B cell (primary cell): ENCODE results near the gene BCO2. TPM values are rescaled to one million over a fixed set of nuclear protein-coding genes. Genes with fewer than 3 reads are reported as not detected.

Source experiments
- ATAC-seq: fragments of 200-7000 bp; cut with Tn5 transposase; one replicate; pipeline ENCODE4 v1.10.0; 2021; ENCODE audit warnings: low read depth, mild to moderate bottlenecking, moderate number of reproducible peaks, moderate library complexity
- CTCF ChIA-PET: fragments of 350-600 bp; sonication (Branson Sonifier 250); formaldehyde crosslinking; loops from one replicate; lab custom pipeline; 2021; ENCODE audit warnings: antibody characterized with exemption, inconsistent platforms; lab: Charles Lee
- POLR2A ChIA-PET: fragments of 350-600 bp; sonication (Branson Sonifier 250); formaldehyde crosslinking; loops from one replicate; lab custom pipeline; 2021; ENCODE audit warnings: antibody characterized with exemption; lab: Charles Lee
- DNase-seq: peaks from one replicate; pipeline ENCODE4 v3.0.0; 2013
- H2AFZ ChIP-seq: 2 replicates; pipeline ENCODE4 v1.6.1; 2012; ENCODE audit warnings: mild to moderate bottlenecking, low read depth, low read length; ENCODE audit not compliant: insufficient read depth, poor library complexity, severe bottlenecking
- H3K27ac ChIP-seq, 2 donors: 1 replicate in 1 of 2; 2 replicates in 1 of 2; pipeline ENCODE4 v1.5.1; 2012 to 2013; ENCODE audit warnings: low read length in 2 of 2, mild to moderate bottlenecking in 2 of 2, moderate library complexity in 1 of 2
- H3K27me3 ChIP-seq, 4 experiments: fragments of 200-600 bp in 1 of 4; sonication (generic) in 1 of 4; replicated peaks in 1 of 4; 1 replicate in 2 of 4; 2 replicates in 2 of 4; pipeline versions ENCODE4 v1.6.1 to v1.7.0; 2013 to 2016; ENCODE audit warnings: low read length in 3 of 4, mild to moderate bottlenecking in 2 of 4, mixed read lengths in 1 of 4, moderate library complexity in 1 of 4; ENCODE audit not compliant: insufficient read depth in 4 of 4, control insufficient read depth in 3 of 4; ENCODE audit errors: control extremely low read depth in 1 of 4
- H3K36me3 ChIP-seq, 2 experiments: replicated peaks in 1 of 2; 1 replicate in 1 of 2; 2 replicates in 1 of 2; pipeline versions ENCODE4 v1.6.1 to v1.7.1; 2013; ENCODE audit warnings: low read length in 1 of 2; ENCODE audit not compliant: insufficient read depth in 2 of 2, control insufficient read depth in 1 of 2; ENCODE audit errors: control extremely low read depth in 1 of 2, extremely low read depth in 1 of 2
- H3K4me1 ChIP-seq, 2 donors: fragments of 200-600 bp in 1 of 2; sonication (generic) in 1 of 2; 1 replicate in 1 of 2; 2 replicates in 1 of 2; pipeline versions ENCODE4 v1.5.1 to v1.6.1; 2013 to 2017; ENCODE audit warnings: low read length in 2 of 2; ENCODE audit not compliant: control insufficient read depth in 2 of 2, insufficient read depth in 2 of 2
- H3K4me2 ChIP-seq: replicated peaks from 2 replicates; pipeline ENCODE3; 2012; ENCODE audit warnings: mild to moderate bottlenecking, low read depth, low read length; ENCODE audit not compliant: poor library complexity, severe bottlenecking
- H3K4me3 ChIP-seq, 5 experiments: fragments of 200-600 bp in 1 of 5; sonication (generic) in 1 of 5; 1 replicate in 3 of 5; 2 replicates in 2 of 5; pipeline versions ENCODE4 v1.5.1 to v1.7.0; 2011 to 2016; ENCODE audit warnings: low read length in 4 of 5, mild to moderate bottlenecking in 4 of 5, low read depth in 2 of 5, control low read depth in 1 of 5, moderate library complexity in 1 of 5; ENCODE audit not compliant: insufficient read depth in 1 of 5; ENCODE audit errors: control extremely low read depth in 1 of 5, extremely low read depth in 1 of 5
- H3K79me2 ChIP-seq: fragments of 200-600 bp; sonication (generic); one replicate; pipeline ENCODE4 v1.6.0; 2016; ENCODE audit warnings: low read length; ENCODE audit not compliant: control insufficient read depth, insufficient read depth
- H3K9ac ChIP-seq: fragments of 200-600 bp; sonication (generic); 2 replicates; pipeline ENCODE4 v1.6.1; 2017; ENCODE audit warnings: mild to moderate bottlenecking, low read length, moderate library complexity
- H3K9me3 ChIP-seq, 3 donors: one replicate each; pipeline versions ENCODE4 v1.6.1 to v1.7.1; 2013; ENCODE audit warnings: low read length in 2 of 3; ENCODE audit not compliant: control insufficient read depth in 2 of 3, insufficient read depth in 1 of 3; ENCODE audit errors: control extremely low read depth in 1 of 3
- H4K20me1 ChIP-seq: 2 replicates; pipeline ENCODE4 v1.6.0; 2012; ENCODE audit warnings: mild to moderate bottlenecking, low read length; ENCODE audit not compliant: insufficient read depth, control insufficient read depth, poor library complexity, severe bottlenecking
- H3K27ac Mint-ChIP-seq: one replicate; pipeline ENCODE4 v1.8.0; 2021; ENCODE audit warnings: mixed read lengths
- H3K27me3 Mint-ChIP-seq: one replicate; pipeline ENCODE4 v1.8.0; 2021; ENCODE audit warnings: mixed read lengths
- H3K4me1 Mint-ChIP-seq: one replicate; pipeline ENCODE4 v1.8.0; 2021; ENCODE audit warnings: mixed read lengths
- H3K4me3 Mint-ChIP-seq: one replicate; pipeline ENCODE4 v1.8.0; 2021; ENCODE audit warnings: mixed read lengths
- H3K9me3 Mint-ChIP-seq: one replicate; pipeline ENCODE4 v1.8.0; 2022; ENCODE audit warnings: mixed read lengths; ENCODE audit not compliant: insufficient read depth
- EZH2 ChIP-seq: IDR thresholded peaks from 2 replicates; pipeline ENCODE4 v1.6.1; 2012; ENCODE audit warnings: borderline replicate concordance, low read depth, mild to moderate bottlenecking, moderate library complexity, low read length; ENCODE audit not compliant: insufficient read depth, poor library complexity, severe bottlenecking
- WGBS: methylation state at CpG from one replicate; pipeline ENCODE4 v1.1.5; 2013; ENCODE audit warnings: missing lambda C conversion rate; ENCODE audit not compliant: insufficient coverage; 5-methylcytosine and 5-hydroxymethylcytosine counted together
- intact Hi-C: fragments of 100-400 bp; cut with micrococcal nuclease; formaldehyde crosslinking; loops from one replicate; pipeline ENCODE4 v1.10.0; 2022
- polyA plus RNA-seq: library from polyadenylated mRNA; depleted of rRNA; stranded (reverse); fragments of >200 nt; gene quantifications from 2 replicates; pipeline ENCODE4 v1.2.3, GENCODE V29; 2012
- total RNA-seq, 2 donors: library from RNA; stranded (reverse); fragments of 120-200 nt in 1 of 2; gene quantifications; 1 replicate in 1 of 2; 2 replicates in 1 of 2; pipeline versions ENCODE4 v1.2.3 to v1.2.4, GENCODE V29; 2013 to 2022
- TF ChIP-seq, protein P1 (sequence below): fragments of 200-600 bp; IDR thresholded peaks from one replicate; pipeline ENCODE4 v1.8.0; 2022; ENCODE audit warnings: antibody characterized with exemption, mild to moderate bottlenecking

BCO2 gene
- total and polyA plus RNA-seq, 2 donors (not counting 1 experiment from before 2014, with no cell fraction given) = 1.7 to 1.8 TPM

DNA sequence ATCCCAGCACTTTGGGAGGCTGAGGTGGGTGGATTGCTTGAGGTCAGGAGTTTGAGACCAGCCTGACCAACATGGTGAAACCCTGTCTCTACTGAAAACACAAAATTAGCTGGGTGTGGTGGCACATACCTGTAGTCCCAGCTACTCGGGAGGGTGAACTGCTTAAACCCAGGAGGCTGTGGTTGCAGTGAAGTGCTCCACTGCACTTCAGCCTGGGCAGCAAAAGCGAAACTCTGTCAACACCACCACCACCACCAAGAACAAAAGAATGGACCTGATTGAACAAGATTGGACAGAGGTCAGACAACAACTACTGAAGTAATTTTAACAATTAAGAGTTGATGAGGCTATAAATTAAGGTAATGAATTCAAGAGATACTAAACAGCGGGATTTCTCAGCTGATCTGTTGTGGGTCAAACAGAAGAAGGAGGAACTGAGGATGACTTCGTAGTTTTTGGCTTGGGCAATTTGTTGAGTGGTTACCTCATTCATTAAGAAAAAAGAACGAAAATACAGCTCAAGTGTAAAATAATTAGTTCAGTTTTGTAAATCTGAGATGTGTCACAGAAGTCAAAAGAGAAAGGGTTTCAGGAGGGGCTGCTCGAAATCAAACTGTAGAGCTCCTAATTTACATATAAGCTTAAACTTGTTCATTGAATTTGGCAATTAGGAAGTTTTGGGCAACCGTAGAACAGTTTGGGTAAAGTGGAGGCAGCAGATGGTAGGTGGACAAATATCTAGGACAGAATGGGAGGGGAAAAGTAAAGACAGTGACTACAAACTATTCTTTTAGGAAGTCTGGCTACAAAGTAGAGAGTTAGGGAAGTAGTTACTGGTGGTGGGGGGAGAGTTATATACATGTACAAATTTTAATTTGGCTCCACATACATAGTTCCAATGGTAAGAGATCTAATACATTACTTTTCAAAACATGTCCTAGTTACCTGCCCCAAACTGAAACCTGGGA, 15.9 kb upstream of the BCO2 start:
- Histone ChIP-seq H3K27ac (no peak overlapping the region), H3K27me3 (no peaks in the 10 kb centered on the region), H3K9ac (no peak overlapping the region), H3K4me3 (peak overlapping the region in 1 of 5 experiments; percentile 30), H3K4me1 (peaks cover 0 to 3% of the 10 kb centered on the region in 2 donors), H3K36me3 (no peaks in the 10 kb centered on the region), H3K79me2 (no peaks in the 10 kb centered on the region), H3K4me2 (no peak overlapping the region), H3K9me3 (no peaks in the 10 kb centered on the region), H4K20me1 (no peaks in the 10 kb centered on the region), H2AFZ (no peak overlapping the region)
- H3K4me3 Mint-ChIP-seq = no peak overlapping the region
- H3K27me3 Mint-ChIP-seq = peaks cover 22% of the 10 kb centered on the region
- ChIA-PET POLR2A (no interaction called here), CTCF (no interaction called here)
- no peak for DNase-seq
- H3K9me3 Mint-ChIP-seq = no peaks in the 10 kb centered on the region
- no peak for ATAC-seq
- H3K27ac Mint-ChIP-seq = no peak overlapping the region
- TF ChIP-seq EZH2 = no peak
- peaks cover 7% of the 10 kb centered on the region for H3K4me1 Mint-ChIP-seq
- 35% methylated on average over 2 of the region's 7 CpGs for WGBS
- intact Hi-C loops = no loop called here

DNA sequence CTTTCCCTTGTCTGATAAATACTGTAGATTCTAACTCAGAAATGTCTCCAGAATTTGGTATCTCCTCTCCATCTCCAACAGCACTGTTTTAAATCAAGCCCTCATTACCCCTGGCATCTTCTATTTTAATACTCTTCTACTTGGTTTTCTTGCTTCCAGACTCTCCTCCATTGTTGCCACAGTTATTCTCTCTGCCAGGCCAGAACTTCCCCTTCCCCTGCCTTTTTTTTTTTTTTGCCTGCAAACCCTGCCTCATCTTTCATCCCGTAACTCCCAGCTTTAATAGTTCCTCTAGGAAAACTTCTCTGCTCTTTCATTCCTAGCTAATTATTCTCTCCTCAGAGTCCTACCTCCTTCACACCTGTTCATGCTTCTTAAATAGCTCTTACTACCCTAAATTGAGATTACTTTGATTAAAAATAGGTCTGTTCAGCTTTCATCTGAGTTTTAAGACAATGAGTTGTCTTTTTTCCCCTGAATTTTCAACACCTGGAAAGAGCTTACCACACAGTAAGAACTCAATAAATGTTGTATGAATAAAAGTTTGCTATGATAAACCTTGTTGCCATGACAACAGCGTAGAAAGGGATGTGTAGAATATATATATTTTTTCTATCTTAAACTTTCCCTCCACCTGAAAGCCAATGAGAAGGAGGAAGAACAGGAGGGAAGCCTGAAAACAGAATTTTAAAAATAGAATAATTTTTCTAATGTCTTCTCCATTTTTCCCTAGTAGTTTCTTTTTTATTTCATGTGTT, 15.0 kb upstream of the BCO2 start:
- ATAC-seq = no peak
- Histone ChIP-seq H3K4me1 (peaks cover 0 to 3% of the 10 kb centered on the region in 2 donors), H3K79me2 (no peaks in the 10 kb centered on the region), H3K4me3 (no peak overlapping the region), H3K27me3 (no peaks in the 10 kb centered on the region), H4K20me1 (no peaks in the 10 kb centered on the region), H3K9ac (no peak overlapping the region), H3K36me3 (no peaks in the 10 kb centered on the region), H3K27ac (no peak overlapping the region), H3K4me2 (no peak overlapping the region), H2AFZ (no peak overlapping the region), H3K9me3 (no peaks in the 10 kb centered on the region)
- no CpG with 5 or more reads among the region's 2 CpGs for WGBS
- POLR2A ChIA-PET = interaction anchor here (0.7 kb wide), 1 partner anchor 162 kb away, joined by 9 read pairs; no protein-coding TSS in a partner anchor
- Mint-ChIP-seq H3K27ac (no peak overlapping the region), H3K27me3 (peaks cover 26% of the 10 kb centered on the region), H3K4me3 (no peak overlapping the region), H3K9me3 (no peaks in the 10 kb centered on the region), H3K4me1 (peaks cover 7% of the 10 kb centered on the region)
- no peak for DNase-seq
- intact Hi-C loops = no loop called here
- TF ChIP-seq, protein P1, sequence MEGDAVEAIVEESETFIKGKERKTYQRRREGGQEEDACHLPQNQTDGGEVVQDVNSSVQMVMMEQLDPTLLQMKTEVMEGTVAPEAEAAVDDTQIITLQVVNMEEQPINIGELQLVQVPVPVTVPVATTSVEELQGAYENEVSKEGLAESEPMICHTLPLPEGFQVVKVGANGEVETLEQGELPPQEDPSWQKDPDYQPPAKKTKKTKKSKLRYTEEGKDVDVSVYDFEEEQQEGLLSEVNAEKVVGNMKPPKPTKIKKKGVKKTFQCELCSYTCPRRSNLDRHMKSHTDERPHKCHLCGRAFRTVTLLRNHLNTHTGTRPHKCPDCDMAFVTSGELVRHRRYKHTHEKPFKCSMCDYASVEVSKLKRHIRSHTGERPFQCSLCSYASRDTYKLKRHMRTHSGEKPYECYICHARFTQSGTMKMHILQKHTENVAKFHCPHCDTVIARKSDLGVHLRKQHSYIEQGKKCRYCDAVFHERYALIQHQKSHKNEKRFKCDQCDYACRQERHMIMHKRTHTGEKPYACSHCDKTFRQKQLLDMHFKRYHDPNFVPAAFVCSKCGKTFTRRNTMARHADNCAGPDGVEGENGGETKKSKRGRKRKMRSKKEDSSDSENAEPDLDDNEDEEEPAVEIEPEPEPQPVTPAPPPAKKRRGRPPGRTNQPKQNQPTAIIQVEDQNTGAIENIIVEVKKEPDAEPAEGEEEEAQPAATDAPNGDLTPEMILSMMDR = no peak
- TF ChIP-seq EZH2 = no peak
- CTCF ChIA-PET = no interaction called here
